ENCODE results near the gene CCT3.
A peak's percentile ranks its signal among the peaks of the same experiment; 100 is the strongest.
"Not testable (repeated sequence)": the region's sequence is repeated elsewhere in the genome, so short reads cannot be mapped to it uniquely, and the experiment has no call there.

The CCT3 gene

GRCh38 chr1:156338180-156338976, at the start of gene CCT3, which contains the start of gene TSACC:
Gene CCT3, minus strand, starts transcription at chr1:156338292. Its CDS starts 108 bp downstream, at chr1:156338184.
Gene TSACC, plus strand, starts transcription at chr1:156338526. Its CDS starts 1,232 bp downstream, at chr1:156339758.
- peak; percentile 98 to 99 (median 99) for DNase-seq

GRCh38 chr1:156387870-156388173, 49.7 kb upstream of the CCT3 start:
- no peak for DNase-seq

- no peak for DNase-seq
These were observed 49.1 kb upstream of the CCT3 start for GRCh38 chr1:156386949-156387869.

- DNase-seq: no peak
These were observed 48.2 kb upstream of the CCT3 start for GRCh38 chr1:156386134-156386901.

- peak; percentile 59 to 84 (median 72) for DNase-seq
These were observed 47.5 kb upstream of the CCT3 start for GRCh38 chr1:156385534-156386031.

- DNase-seq: no peak
These were observed 46.6 kb upstream of the CCT3 start for GRCh38 chr1:156384658-156385057.

- no peak for DNase-seq
These were observed 45.9 kb upstream of the CCT3 start for GRCh38 chr1:156384007-156384406.

GRCh38 chr1:156383023-156383422, 44.9 kb upstream of the CCT3 start:
- DNase-seq: peak in 5 of 6 experiments; percentile 21 to 41 (median 28)

- DNase-seq: no peak
These were observed 44.5 kb upstream of the CCT3 start for GRCh38 chr1:156382561-156382960.

GRCh38 chr1:156379420-156380165, 41.5 kb upstream of the CCT3 start:
- DNase-seq: no peak

GRCh38 chr1:156378557-156378956, 40.5 kb upstream of the CCT3 start:
- DNase-seq: no peak

- DNase-seq: no peak
These were observed 39.1 kb upstream of the CCT3 start for GRCh38 chr1:156376958-156377919.

- no peak for DNase-seq
These were observed 38.1 kb upstream of the CCT3 start for GRCh38 chr1:156376146-156376545.

- no peak for DNase-seq
These were observed 35.5 kb upstream of the CCT3 start for GRCh38 chr1:156373546-156373945.

GRCh38 chr1:156372876-156373275, 34.8 kb upstream of the CCT3 start:
- DNase-seq: no peak

GRCh38 chr1:156372265-156372586, 34.1 kb upstream of the CCT3 start:
- no peak for DNase-seq

GRCh38 chr1:156371553-156372264, 33.6 kb upstream of the CCT3 start:
- DNase-seq: no peak

GRCh38 chr1:156369685-156370286, 31.7 kb upstream of the CCT3 start:
- not testable (repeated sequence) for DNase-seq

- peak in 3 of 6 experiments; percentile 4 to 21 (median 12) for DNase-seq
These were observed 31.0 kb upstream of the CCT3 start, which contains the start of gene RHBG for GRCh38 chr1:156368889-156369684. Gene RHBG, plus strand, starts transcription at chr1:156369211. Its CDS starts 39 bp downstream, at chr1:156369250.
